ENCODE results near the gene AOX1.
A peak's percentile ranks its signal among the peaks of the same experiment; 100 is the strongest.
"Not testable (repeated sequence)": the region's sequence is repeated elsewhere in the genome, so short reads cannot be mapped to it uniquely, and the experiment has no call there.

The AOX1 gene

DNA sequence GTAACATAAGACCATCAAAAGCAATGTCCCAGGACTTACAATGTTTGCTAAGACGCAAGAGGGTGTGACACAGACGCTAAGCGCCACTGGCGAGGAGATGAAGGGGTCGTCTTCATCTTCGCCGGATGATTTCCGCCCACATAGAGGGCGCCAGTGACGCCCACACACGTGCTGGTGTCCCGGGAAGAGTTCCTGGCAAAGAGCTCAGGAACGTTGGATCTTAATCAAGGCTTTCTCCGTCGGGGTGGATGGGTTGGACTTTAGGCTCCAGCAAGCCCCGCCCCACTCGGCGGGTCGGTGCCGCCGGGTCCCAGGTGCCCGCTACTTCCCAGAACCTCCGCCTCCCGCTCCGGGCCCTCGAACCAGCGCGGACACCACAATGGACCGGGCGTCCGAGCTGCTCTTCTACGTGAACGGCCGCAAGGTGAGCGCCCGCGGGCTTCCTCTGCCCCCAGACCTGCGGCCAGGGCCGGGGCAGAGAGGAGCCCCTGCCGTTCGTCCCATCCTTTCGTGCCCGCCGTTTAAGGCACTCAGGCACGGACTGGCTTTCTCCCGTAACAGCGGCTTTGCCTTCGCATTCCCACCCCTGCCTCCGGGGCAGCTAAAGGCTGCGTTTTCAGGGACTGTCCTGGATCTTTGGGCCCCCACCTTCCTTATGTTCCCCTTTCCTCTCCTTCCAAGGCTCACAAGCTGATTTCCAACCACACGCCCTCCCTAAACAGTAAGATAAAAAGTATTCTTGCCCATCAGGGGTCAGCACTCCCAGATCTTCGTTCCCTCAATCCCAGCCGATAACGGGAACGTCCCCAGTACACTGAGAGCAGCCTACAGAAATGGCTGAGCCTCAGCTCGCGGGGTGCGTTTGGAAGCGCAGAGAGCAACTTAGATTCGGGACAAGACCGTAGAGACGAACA, at the start of gene AOX1:
Gene AOX1, plus strand, starts transcription at position 285 of the 914 bp plus-strand sequence. Its CDS starts 95 bp downstream, at position 380.
- no peak for FAIRE-seq
- DNase-seq (ENCODE audit: insufficient read length, low spot score): no peak

DNA sequence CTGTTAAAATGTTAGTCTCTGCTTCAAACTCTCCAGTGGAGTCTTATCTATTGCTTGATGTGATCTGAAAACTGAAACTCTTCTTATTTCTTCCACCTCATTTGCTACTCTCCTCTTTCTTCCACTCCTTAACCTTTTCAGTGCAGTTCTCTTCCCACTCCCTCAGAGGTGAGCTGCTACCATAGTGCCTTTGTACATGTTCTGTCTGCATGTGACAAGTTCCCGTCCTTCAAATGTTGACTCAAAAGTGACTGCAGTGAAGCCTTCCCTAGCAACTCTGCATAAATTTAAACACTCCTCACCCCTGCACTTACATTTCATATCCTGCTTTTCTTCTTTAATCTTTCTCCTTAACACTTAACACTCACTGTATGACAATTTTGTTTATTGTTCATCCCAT, 47.7 kb upstream of the AOX1 start:
- no peak for DNase-seq (ENCODE audit: insufficient read length, low spot score)
- FAIRE-seq: no peak

DNA sequence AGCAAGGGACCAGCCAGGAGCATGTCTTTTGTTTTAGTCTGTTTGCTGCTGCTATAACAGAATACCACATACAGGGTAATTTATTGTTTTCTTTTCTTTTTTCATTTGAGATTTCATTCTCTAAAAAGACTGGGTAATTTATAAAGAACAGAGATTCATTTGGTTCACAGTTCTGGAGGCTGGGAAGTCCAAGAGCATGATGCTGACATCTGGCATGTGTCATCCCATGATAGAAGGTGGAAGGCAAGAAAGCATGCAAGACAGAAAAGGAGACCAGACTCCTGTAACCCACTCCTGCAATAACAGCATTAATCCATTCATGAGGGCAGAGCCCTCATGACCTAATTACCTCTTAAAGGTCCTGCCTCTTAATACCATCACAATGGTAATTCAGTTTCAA, 45.0 kb upstream of the AOX1 start:
- FAIRE-seq: no peak

DNA sequence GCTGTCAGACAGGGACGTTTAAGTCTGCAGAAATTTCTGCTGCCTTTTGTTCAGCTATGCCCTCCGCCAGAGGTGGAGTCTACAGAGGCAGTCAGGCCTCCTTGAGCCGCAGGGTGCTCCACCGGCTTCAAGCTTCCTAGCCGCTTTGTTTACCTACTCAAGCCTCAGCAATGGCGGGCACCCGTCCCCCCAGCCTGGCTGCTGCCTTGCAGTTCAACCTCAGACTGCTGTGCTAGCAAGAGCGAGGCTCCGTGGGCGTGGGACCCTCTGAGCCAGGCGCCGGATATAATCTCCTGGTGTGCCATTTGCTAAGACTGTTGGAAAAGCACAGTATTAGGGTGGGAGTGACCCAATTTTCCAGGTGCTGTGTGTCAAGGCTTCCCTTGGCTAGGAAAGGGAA, 19.2 kb upstream of the AOX1 start:
- DNase-seq (ENCODE audit: insufficient read length, low spot score); FAIRE-seq: not testable (repeated sequence)

More for the DNA sequence above, 45.0 kb upstream of the AOX1 start:
- DNase-seq (ENCODE audit: insufficient read length, low spot score): no peak

DNA sequence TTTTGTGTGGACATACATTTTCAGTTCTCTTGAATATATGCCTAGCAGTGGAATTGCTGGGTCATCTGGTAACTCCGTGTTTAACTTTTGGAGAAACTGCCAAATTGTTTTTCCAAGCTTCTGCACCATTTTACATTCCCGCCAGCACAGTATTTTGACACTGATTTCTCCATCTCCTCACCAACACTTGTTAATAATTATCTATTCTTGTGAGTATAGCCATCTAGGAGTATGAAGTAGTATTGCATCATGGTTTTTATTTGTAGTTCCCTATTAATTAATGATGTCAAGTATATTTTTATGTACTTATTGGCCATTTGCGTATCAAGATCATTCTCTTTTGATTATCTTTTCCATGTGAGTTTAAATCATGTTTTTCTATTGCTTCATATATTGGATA, 17.9 kb upstream of the AOX1 start:
- DNase-seq (ENCODE audit: insufficient read length, low spot score) (no peak), FAIRE-seq (no peak)

DNA sequence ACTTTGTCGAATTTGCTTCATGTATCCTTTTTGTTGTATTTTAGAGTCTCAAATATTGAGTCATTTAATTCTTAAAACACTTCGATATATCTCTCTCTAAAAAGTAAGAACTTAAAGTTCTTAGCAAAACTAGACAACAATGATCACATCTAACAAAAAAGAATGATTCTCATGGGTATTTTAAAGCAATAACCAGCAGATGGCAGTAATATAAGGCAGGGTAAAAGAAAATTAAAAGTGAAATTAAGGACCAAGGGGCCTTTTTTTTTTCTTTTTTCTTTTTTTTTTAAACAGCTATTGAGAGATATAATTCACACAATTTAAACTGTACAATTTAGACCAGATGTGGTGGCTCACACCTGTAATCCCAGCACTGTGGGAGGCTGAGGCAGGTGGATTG, 9.9 kb upstream of the AOX1 start:
- no peak for FAIRE-seq
- peak; percentile 9 for DNase-seq (ENCODE audit: insufficient read length, low spot score)

DNA sequence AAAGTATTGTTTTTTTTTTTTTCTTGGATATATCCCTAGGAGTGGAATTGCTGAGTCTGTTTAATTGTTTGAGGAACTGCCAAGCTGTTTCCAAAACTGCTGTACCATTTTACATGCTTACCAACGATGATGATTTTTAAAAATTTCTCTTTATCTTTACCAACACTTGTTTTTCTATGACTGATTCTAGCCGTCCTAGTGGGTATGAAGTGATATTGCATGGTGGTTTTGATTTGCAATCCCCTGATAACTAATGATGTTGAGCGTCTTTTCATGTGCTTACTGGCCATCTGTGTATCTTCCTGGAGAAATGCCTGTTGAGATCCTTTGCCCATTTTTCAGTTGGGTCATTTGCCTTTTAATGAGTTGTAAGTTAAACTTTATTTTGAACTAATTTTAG, 8.8 kb upstream of the AOX1 start:
- DNase-seq (ENCODE audit: insufficient read length, low spot score) (no peak), FAIRE-seq (no peak)

DNA sequence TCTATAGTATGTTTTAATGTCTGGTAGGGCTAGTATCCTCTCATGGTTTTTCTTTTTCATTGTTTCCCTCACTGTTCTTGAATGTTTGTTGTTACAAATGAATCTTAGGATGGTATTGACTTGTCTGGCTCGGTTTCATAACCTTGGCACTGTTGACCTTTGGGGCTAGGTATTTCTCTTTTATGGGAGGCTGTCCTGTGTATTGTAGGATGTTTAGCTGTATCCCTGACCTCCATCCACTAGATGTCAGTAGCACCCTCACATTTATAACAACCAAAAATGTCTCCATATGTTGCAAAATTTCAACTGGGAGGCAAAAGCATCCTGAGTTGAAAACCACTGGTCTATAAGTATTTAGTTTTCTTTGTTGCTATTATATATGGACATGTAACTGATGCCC, 7.0 kb upstream of the AOX1 start:
- DNase-seq (ENCODE audit: insufficient read length, low spot score) (peak; percentile 4), FAIRE-seq (no peak)

DNA sequence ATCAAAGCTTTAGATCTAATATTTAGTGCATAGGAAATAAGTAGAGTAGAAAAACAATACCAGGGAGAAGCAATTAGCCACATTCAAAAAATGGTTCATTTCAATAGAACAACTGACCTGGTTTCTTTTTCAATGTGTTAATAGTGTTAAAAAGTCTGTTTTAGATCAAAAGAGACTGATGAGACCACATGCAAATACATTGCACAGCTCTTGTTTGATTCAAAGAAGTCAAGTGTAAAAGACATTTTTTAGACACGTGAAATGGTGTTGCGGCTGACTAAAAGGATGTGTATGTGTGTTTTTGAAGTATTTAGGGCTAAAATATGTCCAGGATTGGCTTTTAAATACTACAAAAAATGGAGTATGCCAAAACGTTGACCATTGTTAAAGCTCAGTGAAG, 1.2 kb upstream of the AOX1 start:
- DNase-seq (ENCODE audit: insufficient read length, low spot score): no peak
- no peak for FAIRE-seq

DNA sequence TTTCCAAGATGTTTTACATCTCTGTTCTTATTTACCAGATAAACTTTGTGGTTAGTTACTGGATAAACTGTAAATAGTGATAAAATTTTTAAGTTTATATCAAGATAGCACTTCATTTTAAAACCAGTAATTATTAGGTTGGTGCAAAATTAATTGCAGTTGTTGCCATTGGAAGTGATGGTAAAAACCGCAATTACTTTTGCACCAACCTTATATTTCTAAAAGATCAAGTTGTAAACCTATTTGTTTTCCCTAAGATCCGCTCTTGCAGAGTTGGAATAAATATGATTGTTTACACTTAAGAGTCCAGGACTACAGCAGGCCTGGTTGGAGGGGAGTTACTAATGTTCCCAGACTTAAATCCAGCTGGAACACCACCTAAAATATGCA, 479 bp upstream of the AOX1 start:
- FAIRE-seq (no peak), DNase-seq (ENCODE audit: insufficient read length, low spot score) (no peak)

DNA sequence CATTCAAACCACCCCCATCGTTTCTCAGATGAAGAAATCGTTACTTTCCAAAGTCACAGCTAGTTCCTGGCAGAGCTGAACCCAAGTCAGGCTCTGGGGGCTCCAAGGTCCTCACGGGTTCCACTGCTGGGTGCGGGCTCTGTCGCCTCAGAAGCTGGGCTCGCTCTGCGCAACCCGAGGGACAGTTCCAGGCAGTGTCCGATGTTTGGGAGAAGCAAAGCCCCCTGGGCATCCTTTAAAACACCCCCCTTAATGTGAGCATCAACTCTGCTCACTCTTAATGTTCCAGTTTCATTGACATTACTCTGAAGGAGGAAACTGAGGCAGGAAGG, 796 bp downstream of the AOX1 start:
- FAIRE-seq (no peak), DNase-seq (ENCODE audit: insufficient read length, low spot score) (no peak)

DNA sequence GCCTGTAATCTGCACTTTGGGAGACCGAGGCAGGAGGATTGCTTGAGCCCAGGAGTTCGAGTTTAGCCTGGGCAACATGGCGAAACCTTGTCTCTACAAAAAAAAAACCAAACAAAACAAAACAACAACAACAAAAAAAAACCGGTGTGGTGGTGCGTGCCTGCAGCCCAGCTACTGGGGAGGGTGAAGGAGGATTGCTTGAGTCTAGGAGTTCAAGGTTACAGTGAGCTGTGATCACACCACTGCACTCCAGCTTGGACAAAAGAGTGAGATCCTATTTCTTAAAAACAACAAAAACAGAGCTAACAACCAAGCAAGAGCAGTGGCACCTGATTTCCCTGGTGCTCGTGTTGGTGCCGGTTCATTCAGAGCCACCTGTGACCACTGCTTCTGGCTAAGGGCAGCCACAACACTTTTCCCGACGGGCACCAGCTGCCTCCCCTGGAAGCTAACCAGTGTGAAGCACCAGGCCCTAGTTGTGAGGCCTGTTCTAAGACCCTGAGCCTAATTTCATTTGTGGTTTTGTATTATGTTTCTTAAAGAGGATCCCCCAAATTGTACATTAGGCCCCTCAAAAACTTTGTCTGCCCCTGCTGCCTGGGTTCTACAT, 1.3 kb downstream of the AOX1 start:
- DNase-seq (ENCODE audit: insufficient read length, low spot score) (no peak), FAIRE-seq (peak; percentile 51)

DNA sequence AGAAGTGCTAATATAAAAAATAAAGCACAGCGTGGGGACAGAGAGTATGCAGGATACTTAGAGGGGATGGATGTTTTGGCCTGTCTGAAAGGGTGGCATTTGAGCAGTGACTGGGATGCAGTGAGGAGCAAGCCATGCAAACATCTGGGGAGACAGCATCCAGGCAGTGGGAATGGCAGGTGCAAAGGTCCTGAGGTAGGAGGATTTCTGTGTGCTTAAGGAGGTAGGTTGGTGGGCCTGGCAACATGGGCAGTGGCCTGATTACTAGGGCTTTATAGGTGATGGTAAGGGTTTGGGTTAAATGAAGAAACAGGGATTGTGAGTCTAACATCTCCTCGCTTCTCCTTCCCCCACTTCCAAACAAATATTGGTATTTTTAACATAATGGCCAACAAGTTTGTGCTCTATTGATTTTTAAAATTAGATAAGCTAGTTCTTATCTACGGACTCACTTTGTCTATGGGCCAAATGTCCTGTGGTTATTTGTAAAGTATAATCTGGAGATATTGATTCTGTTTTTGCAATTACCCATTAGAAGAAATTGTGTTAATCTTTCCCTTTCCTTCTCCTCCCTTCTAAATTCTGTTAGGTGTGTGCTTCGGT, 2.4 kb downstream of the AOX1 start:
- DNase-seq (ENCODE audit: insufficient read length, low spot score): no peak
- FAIRE-seq: peak; percentile 40

DNA sequence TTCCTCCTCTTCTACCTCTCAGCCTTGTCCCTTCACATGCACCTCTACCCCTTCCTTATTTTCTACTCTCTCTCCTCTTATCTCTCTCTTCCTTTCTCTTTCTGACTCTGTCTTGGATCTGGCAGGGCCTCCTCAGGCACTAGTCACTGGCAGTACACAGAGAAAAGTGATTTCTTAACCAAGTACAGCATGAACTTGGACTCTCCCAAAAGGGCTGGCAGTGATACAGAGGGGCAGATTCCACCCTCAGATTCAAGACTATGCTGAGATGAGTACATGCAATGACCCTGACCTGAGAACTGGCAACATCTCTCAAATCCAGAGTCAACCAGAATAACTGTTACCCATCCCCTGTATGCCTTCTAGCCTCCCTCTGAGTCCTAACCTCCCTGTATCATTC, 4.3 kb downstream of the AOX1 start:
- FAIRE-seq: no peak
- no peak for DNase-seq (ENCODE audit: insufficient read length, low spot score)

DNA sequence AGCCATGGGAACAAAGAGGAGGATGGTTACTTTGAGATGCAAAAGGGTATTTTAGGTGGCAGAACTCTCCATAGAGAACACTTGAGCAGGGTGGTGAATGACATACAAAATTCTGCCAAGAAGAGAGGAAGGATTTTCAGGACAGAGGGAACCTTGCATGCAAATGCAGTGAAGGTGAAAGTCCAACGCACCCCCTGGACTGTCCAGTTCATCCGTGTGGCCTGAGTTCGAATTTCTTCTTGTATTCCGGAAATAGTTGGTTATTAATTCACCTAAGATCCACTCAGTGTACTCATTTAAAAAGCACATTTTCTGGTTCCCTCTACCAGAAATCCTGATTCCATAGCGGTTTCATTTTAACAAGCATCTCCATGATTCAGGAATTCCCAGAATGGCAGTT, 5.5 kb downstream of the AOX1 start:
- DNase-seq (ENCODE audit: insufficient read length, low spot score) (no peak), FAIRE-seq (no peak)

DNA sequence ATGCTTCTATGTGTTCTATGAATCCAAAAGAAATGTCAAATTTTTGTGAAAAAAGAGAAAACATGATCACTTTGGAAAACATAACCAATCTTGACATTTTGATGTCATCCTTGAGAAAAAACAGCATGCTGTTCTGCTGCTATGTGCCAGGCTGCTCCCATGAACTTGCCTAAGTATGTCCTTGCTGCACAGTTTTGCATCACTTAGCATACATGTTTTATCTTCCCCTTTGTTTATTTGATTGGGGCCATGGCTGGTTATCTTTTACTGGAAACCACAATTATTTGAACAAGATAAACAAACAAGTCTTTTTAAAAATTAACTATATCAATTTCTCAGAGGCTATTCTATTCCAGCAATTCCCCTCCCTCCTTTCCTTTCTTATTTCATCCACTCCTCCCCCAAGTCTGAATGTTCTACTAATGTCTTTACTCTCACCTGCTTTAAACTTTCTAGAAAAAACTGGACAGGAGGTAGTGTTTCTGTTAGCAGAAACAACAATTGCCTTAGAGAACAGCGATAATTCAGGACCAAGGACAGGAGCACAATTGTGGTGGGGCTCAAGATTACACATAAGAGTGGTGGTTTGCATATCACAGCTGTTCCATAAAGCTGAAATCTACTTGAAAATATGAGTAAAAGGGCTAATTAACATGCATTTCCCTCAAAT, 6.7 kb downstream of the AOX1 start:
- FAIRE-seq: peak; percentile 48
- DNase-seq (ENCODE audit: insufficient read length, low spot score): no peak

DNA sequence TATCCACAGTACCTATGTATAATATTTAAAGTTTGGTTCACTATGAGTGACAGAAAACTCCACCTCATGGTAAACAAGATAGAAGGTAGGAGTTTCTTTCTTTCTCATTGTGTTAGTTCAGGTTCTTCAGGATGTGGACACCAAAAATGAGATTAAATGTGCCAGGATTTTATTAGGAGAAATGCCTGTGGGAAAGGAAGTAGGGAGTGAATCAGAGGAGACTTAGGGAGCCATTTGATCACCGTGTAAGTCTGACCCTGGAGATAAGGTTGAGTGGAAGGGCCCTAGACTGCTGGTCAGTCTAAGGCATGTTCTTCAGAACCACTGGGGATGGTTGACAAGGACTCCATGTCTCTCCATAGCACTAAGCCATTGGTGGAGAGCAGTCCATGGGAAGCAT, 8.1 kb downstream of the AOX1 start:
- DNase-seq (ENCODE audit: insufficient read length, low spot score) (no peak), FAIRE-seq (no peak)

DNA sequence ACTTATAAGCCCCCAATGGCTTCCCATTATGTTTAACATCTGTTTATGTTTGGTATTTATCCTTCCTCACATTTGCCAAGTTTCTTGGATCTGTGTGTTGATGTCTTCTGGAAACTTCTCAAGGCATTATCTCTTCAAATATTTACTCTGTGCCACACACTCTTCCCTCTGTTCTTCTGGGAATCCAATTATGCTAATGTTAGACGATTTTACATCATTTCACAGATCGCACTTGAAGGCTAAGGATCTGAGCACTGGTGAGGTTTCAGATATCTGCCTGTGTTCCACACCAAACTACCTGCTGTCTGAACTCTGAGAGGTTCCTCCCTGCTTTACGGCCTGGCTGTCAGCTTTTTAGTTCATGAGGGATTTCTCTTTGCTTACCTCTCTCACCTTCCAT, 10.1 kb downstream of the AOX1 start:
- FAIRE-seq: no peak
- no peak for DNase-seq (ENCODE audit: insufficient read length, low spot score)

DNA sequence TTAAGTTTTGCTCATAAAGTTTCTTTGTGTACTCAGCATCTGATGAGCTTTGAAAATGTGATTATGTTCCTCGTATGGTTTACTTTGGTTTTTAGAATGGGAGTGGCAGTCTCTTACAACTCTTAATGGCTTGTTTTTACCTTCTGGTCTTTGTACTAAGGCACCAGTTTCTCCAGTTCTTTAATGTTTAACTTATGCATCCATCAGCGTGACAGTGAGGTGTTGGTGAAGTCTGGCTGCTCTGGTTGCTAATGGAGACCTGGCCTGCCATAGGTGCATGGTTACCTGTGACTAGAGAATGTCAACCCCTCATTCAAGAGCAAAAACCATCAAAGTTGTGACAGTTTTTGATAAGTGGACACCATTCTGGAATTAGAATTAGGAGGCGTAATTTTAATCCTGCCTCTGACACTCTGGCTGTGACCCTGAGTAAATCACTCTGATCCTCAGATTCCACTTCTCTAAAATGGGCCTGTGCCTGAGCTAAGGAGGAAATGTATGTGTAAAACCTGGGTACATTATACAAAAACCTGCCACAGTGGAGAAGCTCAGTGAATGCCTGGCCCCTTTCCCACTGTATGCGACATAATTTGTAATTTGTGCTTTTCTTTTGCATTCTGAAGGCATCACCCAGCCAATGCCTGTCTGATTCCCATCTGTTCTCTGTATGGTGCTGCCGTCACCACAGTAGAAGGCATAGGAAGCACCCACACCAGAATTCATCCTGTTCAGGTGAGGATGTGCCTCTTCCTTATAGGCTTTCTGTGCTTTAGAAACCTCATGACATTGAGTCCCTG, 11.2 kb downstream of the AOX1 start:
- DNase-seq (ENCODE audit: insufficient read length, low spot score) (no peak), FAIRE-seq (no peak)

DNA sequence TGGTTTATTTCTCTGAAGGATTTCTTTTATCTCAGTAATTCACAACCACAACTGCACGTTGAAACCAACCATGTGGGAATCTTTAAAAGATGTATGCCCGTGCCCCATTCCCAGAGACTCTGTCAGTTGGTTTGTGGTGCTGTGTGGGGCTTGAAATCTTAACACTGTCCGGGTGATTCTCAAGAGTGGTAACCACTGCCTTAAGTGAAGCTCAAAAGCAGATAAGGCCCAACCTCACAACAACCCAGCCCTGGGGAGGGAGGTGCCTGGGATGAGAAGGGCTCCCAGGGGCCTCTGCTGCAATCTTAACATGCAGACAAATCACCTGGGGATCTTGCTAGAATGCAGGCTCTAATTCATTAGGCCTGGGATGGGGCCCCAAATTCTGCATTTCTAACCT, 13.4 kb downstream of the AOX1 start:
- DNase-seq (ENCODE audit: insufficient read length, low spot score) (no peak), FAIRE-seq (no peak)

Measured in HTR-8/SVneo (cell line).